ENCODE measurements around the gene INPP5A.

DNA sequence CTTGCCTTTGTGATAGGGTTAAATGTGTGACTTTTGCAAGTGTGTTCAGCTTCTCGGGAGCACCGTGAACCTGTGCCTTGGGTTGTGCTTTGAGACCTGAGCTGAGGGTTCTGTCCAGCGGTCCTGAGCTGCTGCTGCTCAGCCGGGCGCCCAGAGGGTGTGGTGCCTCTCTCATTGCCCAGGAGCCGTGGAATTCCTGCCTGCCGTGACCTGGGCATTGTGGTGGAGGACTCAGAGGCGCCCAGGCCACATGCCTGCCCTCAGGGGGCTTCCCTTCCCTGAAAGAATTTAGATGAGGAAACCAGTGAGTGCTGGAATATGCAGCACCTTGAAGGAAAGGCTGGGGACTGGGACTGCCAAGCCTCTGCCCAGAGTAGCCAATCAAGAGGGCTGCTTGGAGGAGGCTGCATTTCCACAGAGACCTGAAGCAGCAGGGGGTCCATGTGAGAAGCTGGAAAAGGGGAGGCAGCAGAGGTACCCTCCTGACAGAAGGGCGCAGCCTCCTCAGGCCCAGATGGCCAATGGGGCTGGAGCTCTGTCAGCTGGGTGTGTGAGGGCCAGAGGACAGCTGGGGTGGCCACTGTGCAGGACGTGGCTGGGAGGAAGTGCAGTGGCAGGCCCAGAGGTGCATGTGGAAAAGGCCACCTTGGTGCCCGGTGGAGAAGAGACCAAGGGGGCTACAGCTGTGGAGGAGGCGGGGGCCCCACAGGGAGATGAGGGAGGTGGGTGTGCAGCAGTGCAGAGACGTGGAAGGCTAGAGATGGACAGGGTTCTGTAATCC, 141.0 kb downstream of the INPP5A start:
- TF ChIP-seq, protein P1, sequence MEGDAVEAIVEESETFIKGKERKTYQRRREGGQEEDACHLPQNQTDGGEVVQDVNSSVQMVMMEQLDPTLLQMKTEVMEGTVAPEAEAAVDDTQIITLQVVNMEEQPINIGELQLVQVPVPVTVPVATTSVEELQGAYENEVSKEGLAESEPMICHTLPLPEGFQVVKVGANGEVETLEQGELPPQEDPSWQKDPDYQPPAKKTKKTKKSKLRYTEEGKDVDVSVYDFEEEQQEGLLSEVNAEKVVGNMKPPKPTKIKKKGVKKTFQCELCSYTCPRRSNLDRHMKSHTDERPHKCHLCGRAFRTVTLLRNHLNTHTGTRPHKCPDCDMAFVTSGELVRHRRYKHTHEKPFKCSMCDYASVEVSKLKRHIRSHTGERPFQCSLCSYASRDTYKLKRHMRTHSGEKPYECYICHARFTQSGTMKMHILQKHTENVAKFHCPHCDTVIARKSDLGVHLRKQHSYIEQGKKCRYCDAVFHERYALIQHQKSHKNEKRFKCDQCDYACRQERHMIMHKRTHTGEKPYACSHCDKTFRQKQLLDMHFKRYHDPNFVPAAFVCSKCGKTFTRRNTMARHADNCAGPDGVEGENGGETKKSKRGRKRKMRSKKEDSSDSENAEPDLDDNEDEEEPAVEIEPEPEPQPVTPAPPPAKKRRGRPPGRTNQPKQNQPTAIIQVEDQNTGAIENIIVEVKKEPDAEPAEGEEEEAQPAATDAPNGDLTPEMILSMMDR (IDR thresholded peaks at IDR 0.05; ENCODE audit: low read depth, low read length, poor library complexity, severe bottlenecking): no peak
- no peak for TF ChIP-seq EZH2phosphoT487 (IDR thresholded peaks at IDR 0.05; ENCODE audit: borderline replicate concordance, low read length)

All from DOHH2 (cell line).